WTC11 (cell line): ENCODE measurements around the gene SNAP25. TPM values are rescaled to one million over a fixed set of nuclear protein-coding genes. Genes with fewer than 3 reads are reported as not detected.
A peak's percentile ranks its signal among the peaks of the same experiment; 100 is the strongest.

Source experiments
- AR ChIP-seq: fragments of 250-450 bp; sonication (Bioruptor Pico); IDR thresholded peaks from 2 replicates; pipeline ENCODE4 v1.9.0; 2021; ENCODE audit warnings: mild to moderate bottlenecking
- ATF3 ChIP-seq: sonication (generic); formaldehyde crosslinking; conservative IDR thresholded peaks from 2 replicates; pipeline ENCODE4 v1.8.1; 2022; ENCODE audit warnings: mild to moderate bottlenecking, missing genetic modification reagents
- CBFB ChIP-seq: sonication (generic); formaldehyde crosslinking; IDR thresholded peaks from 2 replicates; pipeline ENCODE4 v1.8.1; 2022; ENCODE audit warnings: mild to moderate bottlenecking, low read depth, missing genetic modification reagents
- CREB1 ChIP-seq: sonication (generic); formaldehyde crosslinking; IDR thresholded peaks from 2 replicates; pipeline ENCODE4 v1.8.0; 2023; ENCODE audit warnings: mild to moderate bottlenecking, missing genetic modification reagents
- E2F5 ChIP-seq: sonication (generic); formaldehyde crosslinking; IDR thresholded peaks from 2 replicates; pipeline ENCODE4 v1.8.1; 2022; ENCODE audit warnings: mild to moderate bottlenecking, moderate library complexity, missing genetic modification reagents
- EMX1 ChIP-seq: fragments of 250-450 bp; sonication (Bioruptor Pico); IDR thresholded peaks from 2 replicates; pipeline ENCODE4 v1.8.0; 2021; ENCODE audit warnings: mild to moderate bottlenecking
- ETV6 ChIP-seq: sonication (generic); formaldehyde crosslinking; IDR thresholded peaks from 2 replicates; pipeline ENCODE4 v1.8.1; 2022; ENCODE audit warnings: mild to moderate bottlenecking, missing genetic modification reagents
- FOXJ3 ChIP-seq: sonication (generic); formaldehyde crosslinking; IDR thresholded peaks from 2 replicates; pipeline ENCODE4 v1.9.0; 2021; ENCODE audit warnings: missing genetic modification reagents, mild to moderate bottlenecking, borderline replicate concordance
- FOXK1 ChIP-seq: sonication (generic); formaldehyde crosslinking; IDR thresholded peaks from 2 replicates; pipeline ENCODE4 v1.8.0; 2022; ENCODE audit warnings: mild to moderate bottlenecking, moderate library complexity, missing genetic modification reagents
- GRHL2 ChIP-seq: fragments of 250-450 bp; sonication (Bioruptor Pico); IDR thresholded peaks from 2 replicates; pipeline ENCODE4 v1.8.0; 2022; ENCODE audit warnings: mild to moderate bottlenecking, moderate library complexity; ENCODE audit not compliant: insufficient replicate concordance, severe bottlenecking
- GTF2I ChIP-seq: fragments of 250-450 bp; sonication (Bioruptor Pico); conservative IDR thresholded peaks from 2 replicates; pipeline ENCODE4 v1.4.0; 2021; ENCODE audit warnings: mild to moderate bottlenecking
- HMGA2 ChIP-seq: fragments of 250-450 bp; sonication (Bioruptor Pico); IDR thresholded peaks from 2 replicates; pipeline ENCODE4 v1.4.0; 2021; ENCODE audit warnings: mild to moderate bottlenecking, moderate library complexity
- HMGXB4 ChIP-seq: sonication (generic); formaldehyde crosslinking; IDR thresholded peaks from 2 replicates; pipeline ENCODE4 v1.8.1; 2023; ENCODE audit warnings: mild to moderate bottlenecking, moderate library complexity, missing genetic modification reagents
- JAZF1 ChIP-seq: fragments of 250-450 bp; sonication (Bioruptor Pico); IDR thresholded peaks from 2 replicates; pipeline ENCODE4 v1.9.0; 2021; ENCODE audit warnings: moderate library complexity, mild to moderate bottlenecking, inconsistent platforms
- MXD4 ChIP-seq: fragments of 250-450 bp; sonication (Bioruptor Pico); IDR thresholded peaks from 2 replicates; pipeline ENCODE4 v1.8.0; 2021; ENCODE audit warnings: mild to moderate bottlenecking, moderate library complexity, borderline replicate concordance
- NFE2L1 ChIP-seq: sonication (generic); formaldehyde crosslinking; IDR thresholded peaks from 2 replicates; pipeline ENCODE4 v1.8.1; 2023; ENCODE audit warnings: missing genetic modification reagents
- NR1H2 ChIP-seq: sonication (generic); formaldehyde crosslinking; IDR thresholded peaks from 2 replicates; pipeline ENCODE4 v1.9.0; 2021; ENCODE audit warnings: mild to moderate bottlenecking, moderate library complexity, missing genetic modification reagents
- OVOL2 ChIP-seq: fragments of 250-450 bp; sonication (Bioruptor Pico); IDR thresholded peaks from 2 replicates; pipeline ENCODE4 v1.9.0; 2021; ENCODE audit warnings: mild to moderate bottlenecking, borderline replicate concordance
- RORB ChIP-seq: fragments of 250-450 bp; sonication (Bioruptor Pico); IDR thresholded peaks from 2 replicates; pipeline ENCODE4 v1.9.0; 2021; ENCODE audit warnings: mild to moderate bottlenecking
- SMAD4 ChIP-seq: sonication (generic); formaldehyde crosslinking; IDR thresholded peaks from 2 replicates; pipeline ENCODE4 v1.8.0; 2022; ENCODE audit warnings: mild to moderate bottlenecking, missing genetic modification reagents
- STAT6 ChIP-seq: sonication (generic); formaldehyde crosslinking; conservative IDR thresholded peaks from 2 replicates; pipeline ENCODE4 v1.8.1; 2023; ENCODE audit warnings: mild to moderate bottlenecking, low read depth, missing genetic modification reagents, moderate library complexity
- TCF7 ChIP-seq: sonication (generic); formaldehyde crosslinking; IDR thresholded peaks from 2 replicates; pipeline ENCODE4 v1.8.0; 2022; ENCODE audit warnings: mild to moderate bottlenecking, low read depth, missing genetic modification reagents, moderate library complexity
- ZBTB43 ChIP-seq: sonication (generic); formaldehyde crosslinking; IDR thresholded peaks from 2 replicates; pipeline ENCODE4 v1.8.1; 2023; ENCODE audit warnings: mild to moderate bottlenecking, missing genetic modification reagents
- ZNF219 ChIP-seq: sonication (generic); formaldehyde crosslinking; IDR thresholded peaks from 2 replicates; pipeline ENCODE4 v1.8.0; 2023; ENCODE audit warnings: missing genetic modification reagents, mild to moderate bottlenecking, borderline replicate concordance
- ZNF232 ChIP-seq: sonication (generic); formaldehyde crosslinking; IDR thresholded peaks from 2 replicates; pipeline ENCODE4 v1.8.0; 2022; ENCODE audit warnings: mild to moderate bottlenecking, missing genetic modification reagents
- ZNF263 ChIP-seq: sonication (generic); formaldehyde crosslinking; IDR thresholded peaks from 2 replicates; pipeline ENCODE4 v1.8.1; 2022; ENCODE audit warnings: low read depth, mild to moderate bottlenecking, moderate library complexity, missing genetic modification reagents
- ZNF281 ChIP-seq: sonication (generic); formaldehyde crosslinking; IDR thresholded peaks from 2 replicates; pipeline ENCODE4 v1.8.0; 2023; ENCODE audit warnings: mild to moderate bottlenecking, missing genetic modification reagents
- ZNF423 ChIP-seq: fragments of 250-450 bp; sonication (Bioruptor Pico); IDR thresholded peaks from 2 replicates; pipeline ENCODE4 v2.1.2; 2022; ENCODE audit warnings: mild to moderate bottlenecking, moderate library complexity
- total RNA-seq: library from RNA; stranded (reverse); gene quantifications from 3 replicates; pipeline ENCODE4 v1.2.3, GENCODE V29; 2021

SNAP25 gene
- total RNA-seq, 1 experiment from 2014 or later: 0.72 TPM

- no peak for TF ChIP-seq OVOL2 (CRISPR knock-in tag)
- no peak for TF ChIP-seq GTF2I (CRISPR knock-in tag)
- TF ChIP-seq NFE2L1 (CRISPR knock-in tag): peak; percentile 96
- no peak for TF ChIP-seq ATF3 (CRISPR knock-in tag)
- no peak for TF ChIP-seq JAZF1
- TF ChIP-seq STAT6 (CRISPR knock-in tag): no peak
- TF ChIP-seq ZNF423 (CRISPR knock-in tag): no peak
- TF ChIP-seq MXD4: no peak
- no peak for TF ChIP-seq GRHL2 (CRISPR knock-in tag)
- TF ChIP-seq CBFB (CRISPR knock-in tag): no peak
- TF ChIP-seq FOXK1 (CRISPR knock-in tag): peak; percentile 87
- TF ChIP-seq NR1H2 (CRISPR knock-in tag): no peak
- TF ChIP-seq ETV6 (CRISPR knock-in tag): peak; percentile 58; the same call in 1 of the 2 replicates
- no peak for TF ChIP-seq HMGXB4 (CRISPR knock-in tag)
- no peak for TF ChIP-seq CREB1 (CRISPR knock-in tag)
- no peak for TF ChIP-seq AR (CRISPR knock-in tag)
- 0 out of 2 replicates have a peak, but pooled peaks have one; percentile 43 for TF ChIP-seq SMAD4
- TF ChIP-seq ZNF219 (CRISPR knock-in tag): no peak
- no peak for TF ChIP-seq EMX1 (CRISPR knock-in tag)
- no peak for TF ChIP-seq HMGA2 (CRISPR knock-in tag)
- TF ChIP-seq ZNF232 (CRISPR knock-in tag): peak; percentile 95
- no peak for TF ChIP-seq RORB (CRISPR knock-in tag)
- TF ChIP-seq FOXJ3 (CRISPR knock-in tag): no peak
- peak; percentile 83; the same call in 1 of the 2 replicates for TF ChIP-seq ZNF281 (CRISPR knock-in tag)
- peak; percentile 69; the same call in 1 of the 2 replicates for TF ChIP-seq ZBTB43 (CRISPR knock-in tag)
- TF ChIP-seq TCF7 (CRISPR knock-in tag): no peak
- no peak for TF ChIP-seq ZNF263 (CRISPR knock-in tag)
- TF ChIP-seq E2F5: no peak
These were observed 764 bp upstream of the SNAP25 start (continued) for GRCh38 chr20:10217721-10218410.
